AG09309 (cell line): ENCODE results near the gene C1QTNF8.

Experiments used
- DNase-seq: peaks from one replicate; pipeline ENCODE4 v3.0.0-alpha.2; 2010; ENCODE audit warnings: low read depth
- H3K4me3 ChIP-seq: 2 replicates; pipeline ENCODE4 v1.5.1; 2011; ENCODE audit warnings: mild to moderate bottlenecking, low read depth, low read length, moderate library complexity; ENCODE audit not compliant: control insufficient read depth
- CTCF ChIP-seq: IDR thresholded peaks from 2 replicates; pipeline ENCODE4 v1.5.1; 2011; ENCODE audit warnings: mild to moderate bottlenecking, low read depth, low read length, inconsistent platforms; ENCODE audit not compliant: insufficient read depth, control insufficient read depth; ENCODE audit errors: missing control alignments

Gene C1QTNF8

GRCh38 chr16:1123525-1124230, 27.6 kb upstream of the C1QTNF8 start:
- no peak for DNase-seq
- no peak overlapping the region for H3K4me3 ChIP-seq
- TF ChIP-seq CTCF, result no peak

- DNase-seq, result no peak
Observed at GRCh38 chr16:1122398-1122765, 26.3 kb upstream of the C1QTNF8 start.

GRCh38 chr16:1121601-1122397, 25.8 kb upstream of the C1QTNF8 start:
- DNase-seq, result no peak
- H3K4me3 ChIP-seq, result no peak overlapping the region
- TF ChIP-seq CTCF, result no peak

More at GRCh38 chr16:1122398-1122765, 26.3 kb upstream of the C1QTNF8 start:
- no peak overlapping the region for H3K4me3 ChIP-seq
- TF ChIP-seq CTCF, result no peak

GRCh38 chr16:1121009-1121408, 25.0 kb upstream of the C1QTNF8 start:
- H3K4me3 ChIP-seq, result no peak overlapping the region
- no peak for DNase-seq
- TF ChIP-seq CTCF, result no peak

GRCh38 chr16:1120577-1120941, 24.5 kb upstream of the C1QTNF8 start:
- no peak overlapping the region for H3K4me3 ChIP-seq
- TF ChIP-seq CTCF, result no peak
- no peak for DNase-seq

- no peak for TF ChIP-seq CTCF
- H3K4me3 ChIP-seq, result no peak overlapping the region
- no peak for DNase-seq
Observed at GRCh38 chr16:1119766-1120576, 23.9 kb upstream of the C1QTNF8 start.
